HG03135 (cell line): ENCODE results near the gene BAK1.
"Not testable (repeated sequence)": the region's sequence is repeated elsewhere in the genome, so short reads cannot be mapped to it uniquely, and the experiment has no call there.

ENCODE experiments used
- ATAC-seq: cut with Tn5 transposase; IDR thresholded peaks from one replicate; pipeline ENCODE4 v1.9.1; 2021; ENCODE audit warnings: mild to moderate bottlenecking, moderate library complexity; ENCODE audit not compliant: unreplicated experiment

BAK1 gene

GRCh38 chr6:33557376-33557775 is 22.7 kb downstream of the BAK1 start:
- no peak for ATAC-seq

- ATAC-seq: not testable (repeated sequence)
These were observed 27.2 kb downstream of the BAK1 start for GRCh38 chr6:33552883-33553282.

DNA sequence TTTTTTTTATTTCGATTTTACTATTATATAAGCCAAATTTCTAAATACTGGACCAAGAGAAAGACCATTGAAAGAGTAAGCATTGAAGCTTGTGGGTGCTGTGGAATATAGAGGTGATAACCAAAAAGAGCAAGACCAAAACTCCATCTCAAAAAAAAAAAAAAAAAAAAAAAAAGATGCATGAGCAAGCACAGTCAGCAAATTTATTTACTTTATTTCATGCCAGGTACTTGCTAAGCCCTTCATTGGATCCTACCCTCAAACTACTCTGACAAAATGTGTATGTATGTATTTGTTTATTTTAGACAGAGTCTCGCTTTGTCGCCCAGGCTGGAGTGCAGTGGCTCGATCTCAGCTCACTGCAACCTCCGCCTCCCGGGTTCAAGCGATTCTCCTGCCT is 27.8 kb downstream of the BAK1 start:
- ATAC-seq: no peak

GRCh38 chr6:33551538-33551937 is 28.5 kb downstream of the BAK1 start:
- ATAC-seq: no peak

GRCh38 chr6:33549896-33550295 is 30.2 kb downstream of the BAK1 start:
- no peak for ATAC-seq

GRCh38 chr6:33549196-33549595 is 30.9 kb downstream of the BAK1 start:
- ATAC-seq: no peak

- ATAC-seq: no peak
These were observed 32.6 kb downstream of the BAK1 start for GRCh38 chr6:33547499-33547898.

DNA sequence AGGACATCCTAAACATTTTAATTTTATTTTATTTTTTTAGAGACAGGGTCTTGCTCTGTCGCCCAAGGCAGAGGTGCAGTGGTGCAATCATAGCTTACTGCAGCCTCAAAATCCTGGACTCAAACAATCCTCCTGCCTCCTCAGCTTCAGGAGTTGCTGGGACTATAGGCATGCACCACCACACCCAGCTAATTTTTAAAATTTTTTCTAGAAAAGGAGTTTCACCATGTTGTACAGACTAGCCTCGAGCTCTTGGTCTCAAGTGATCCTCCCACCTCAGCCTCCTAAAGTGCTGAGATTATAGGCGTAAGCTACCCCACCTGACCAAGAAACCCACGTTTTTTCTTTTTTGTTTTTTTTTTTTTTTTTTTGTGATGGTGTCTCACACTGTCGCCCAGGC is 33.3 kb downstream of the BAK1 start:
- no peak for ATAC-seq

- ATAC-seq: not testable (repeated sequence)
These were observed 34.8 kb downstream of the BAK1 start for GRCh38 chr6:33545292-33545691.

- no peak for ATAC-seq
These were observed 37.0 kb downstream of the BAK1 start for GRCh38 chr6:33543116-33543515.

- no peak for ATAC-seq
These were observed 39.3 kb downstream of the BAK1 start for GRCh38 chr6:33540768-33541167.

GRCh38 chr6:33534702-33535101 is 45.4 kb downstream of the BAK1 start:
- ATAC-seq: no peak

DNA sequence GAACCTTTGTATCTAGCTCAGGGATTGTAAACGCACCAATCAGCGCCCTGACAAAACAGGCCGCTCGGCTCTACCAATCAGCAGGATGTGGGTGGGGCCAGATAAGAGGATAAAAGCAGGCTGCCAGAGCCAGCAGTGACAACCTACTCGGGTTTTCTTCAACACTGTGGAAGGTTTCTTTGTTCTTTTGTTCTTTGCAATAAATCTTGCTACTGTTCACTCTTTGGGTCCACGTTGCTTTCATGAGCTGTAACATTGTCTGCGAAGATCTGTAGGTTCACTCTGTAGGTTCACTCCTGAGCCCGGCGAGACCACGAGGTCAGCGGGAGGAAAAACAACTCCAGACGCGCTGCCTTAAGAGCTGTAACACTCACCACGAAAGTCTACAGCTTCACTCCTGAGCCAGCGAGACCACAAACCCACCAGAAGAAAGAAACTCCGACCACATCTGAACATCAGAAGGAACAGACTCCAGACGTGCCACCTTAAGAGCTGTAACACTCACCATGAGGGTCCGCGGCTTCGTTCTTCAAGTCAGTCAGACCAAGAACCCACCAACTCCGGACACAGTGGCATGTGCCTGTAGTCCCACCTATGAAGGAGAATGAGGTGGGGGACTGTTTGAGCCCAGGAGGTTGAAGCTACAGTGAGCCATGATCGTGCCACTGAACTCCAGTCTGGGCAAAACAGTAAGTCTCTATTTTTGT is 46.8 kb downstream of the BAK1 start:
- ATAC-seq: not testable (repeated sequence)

DNA sequence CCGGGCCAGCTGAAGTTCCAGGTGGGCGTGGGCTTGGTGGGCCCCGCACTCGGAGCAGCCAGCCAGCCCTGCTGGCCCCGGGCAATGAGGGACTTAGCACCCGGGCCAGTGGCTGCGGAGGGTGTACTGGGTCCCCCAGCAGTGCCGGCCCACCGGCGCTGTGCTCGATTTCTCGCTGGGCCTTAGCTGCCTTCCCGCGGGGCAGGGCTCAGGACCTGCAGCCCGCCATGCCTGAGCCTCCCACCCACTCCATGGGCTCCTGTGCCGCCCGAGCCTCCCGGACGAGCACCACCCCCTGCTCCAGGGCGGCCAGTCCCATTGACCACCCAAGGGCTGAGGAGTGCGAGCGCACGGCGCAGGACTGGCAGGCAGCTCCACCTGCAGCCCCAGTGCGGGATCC is 47.6 kb downstream of the BAK1 start:
- not testable (repeated sequence) for ATAC-seq

GRCh38 chr6:33530617-33531016 is 49.5 kb downstream of the BAK1 start:
- ATAC-seq: not testable (repeated sequence)
